GM18867 (cell line): ENCODE data around the gene GALK1.
"Not testable (repeated sequence)": the region's sequence is repeated elsewhere in the genome, so short reads cannot be mapped to it uniquely, and the experiment has no call there.

Experiments used
- ATAC-seq: cut with Tn5 transposase; IDR thresholded peaks from one replicate; pipeline ENCODE4 v1.9.1; 2021; ENCODE audit warnings: mild to moderate bottlenecking, moderate library complexity; ENCODE audit not compliant: unreplicated experiment

GALK1 gene

GRCh38 chr17:75767881-75768280 is 2.9 kb upstream of the GALK1 start:
- no peak for ATAC-seq

GRCh38 chr17:75765981-75766380 is 989 bp upstream of the GALK1 start:
- ATAC-seq, result no peak

- ATAC-seq, result no peak
Measured at GRCh38 chr17:75764417-75764710, 628 bp downstream of the GALK1 start.

- ATAC-seq, result no peak
Measured at GRCh38 chr17:75763613-75764416, 1.2 kb downstream of the GALK1 start.

DNA sequence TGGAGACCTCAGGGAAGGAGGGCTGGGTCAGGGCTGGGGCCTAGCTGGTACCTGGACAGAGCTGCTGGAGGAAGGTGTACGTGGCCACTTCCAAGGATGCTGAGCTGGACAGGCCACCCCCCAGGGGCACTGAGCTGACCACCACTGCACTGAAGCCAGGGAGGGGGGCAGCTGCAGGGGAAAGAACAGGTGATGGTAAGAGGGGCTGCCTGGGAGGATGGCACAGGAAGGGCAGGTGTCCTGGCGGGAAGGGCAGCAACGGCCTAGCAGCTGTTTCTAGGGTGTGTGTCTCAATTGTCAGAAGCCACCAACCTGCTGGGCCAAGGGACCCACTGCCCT is 1.8 kb downstream of the GALK1 start:
- no peak for ATAC-seq

- ATAC-seq, result no peak
Measured at GRCh38 chr17:75762513-75763268, 2.3 kb downstream of the GALK1 start.

DNA sequence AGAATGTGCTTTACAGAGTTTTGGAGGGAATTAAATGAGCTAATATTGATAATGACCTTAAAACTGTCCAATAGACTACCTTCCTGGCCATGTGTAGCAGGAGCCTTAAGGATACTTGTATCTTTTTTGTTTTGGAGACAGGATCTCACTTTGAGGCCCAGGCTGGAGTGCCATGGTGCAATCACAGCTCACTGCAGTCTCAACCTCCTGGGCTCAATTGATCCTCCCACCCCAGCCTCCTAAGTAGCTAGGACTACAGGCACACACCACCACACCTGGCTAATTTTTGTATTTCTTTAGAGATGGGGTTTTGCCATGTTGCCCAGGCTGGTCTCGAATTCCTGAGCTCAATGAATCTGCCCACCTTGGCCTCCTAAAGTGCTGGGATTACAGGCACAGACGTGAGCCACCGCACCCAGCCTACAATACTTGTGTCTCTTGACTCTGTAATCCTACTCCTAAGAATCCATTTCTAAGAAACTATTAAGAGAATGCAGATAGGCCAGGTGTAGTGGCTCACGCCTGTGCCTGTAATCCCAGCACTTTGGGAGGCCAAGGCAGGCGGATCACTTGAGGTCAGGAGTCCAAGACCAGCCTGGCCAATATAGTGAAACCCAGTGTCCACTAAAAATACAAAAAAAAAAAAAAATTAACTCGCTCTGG is 4.9 kb downstream of the GALK1 start:
- ATAC-seq, result not testable (repeated sequence)

GRCh38 chr17:75759457-75759856 is 5.5 kb downstream of the GALK1 start:
- ATAC-seq, result no peak

- no peak for ATAC-seq
Measured at GRCh38 chr17:75758131-75758905, 6.7 kb downstream of the GALK1 start.

DNA sequence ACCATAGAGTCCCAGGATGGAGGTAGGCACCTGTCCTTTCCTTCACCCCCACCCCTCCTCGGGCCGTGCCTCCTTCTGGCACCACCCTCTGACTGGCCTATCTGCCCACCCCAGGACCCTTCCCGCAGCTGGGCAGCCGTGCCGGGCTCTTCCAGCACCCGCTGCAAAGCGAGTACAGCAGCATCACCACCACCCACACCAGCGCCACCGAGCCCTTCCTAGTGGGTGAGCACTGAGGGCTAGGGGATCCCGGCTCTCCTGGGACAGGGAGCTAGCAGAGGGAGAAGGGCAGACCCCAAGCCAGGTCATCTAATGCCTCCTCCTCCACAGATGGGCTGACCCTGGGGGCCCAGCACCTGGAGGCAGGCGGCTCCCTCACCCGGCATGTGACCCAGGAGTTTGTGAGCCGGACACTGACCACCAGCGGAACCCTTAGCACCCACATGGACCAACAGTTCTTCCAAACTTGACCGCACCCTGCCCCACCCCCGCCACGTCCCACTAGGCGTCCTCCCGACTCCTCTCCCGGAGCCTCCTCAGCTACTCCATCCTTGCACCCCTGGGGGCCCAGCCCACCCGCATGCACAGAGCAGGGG is 7.8 kb downstream of the GALK1 start:
- ATAC-seq, result no peak

DNA sequence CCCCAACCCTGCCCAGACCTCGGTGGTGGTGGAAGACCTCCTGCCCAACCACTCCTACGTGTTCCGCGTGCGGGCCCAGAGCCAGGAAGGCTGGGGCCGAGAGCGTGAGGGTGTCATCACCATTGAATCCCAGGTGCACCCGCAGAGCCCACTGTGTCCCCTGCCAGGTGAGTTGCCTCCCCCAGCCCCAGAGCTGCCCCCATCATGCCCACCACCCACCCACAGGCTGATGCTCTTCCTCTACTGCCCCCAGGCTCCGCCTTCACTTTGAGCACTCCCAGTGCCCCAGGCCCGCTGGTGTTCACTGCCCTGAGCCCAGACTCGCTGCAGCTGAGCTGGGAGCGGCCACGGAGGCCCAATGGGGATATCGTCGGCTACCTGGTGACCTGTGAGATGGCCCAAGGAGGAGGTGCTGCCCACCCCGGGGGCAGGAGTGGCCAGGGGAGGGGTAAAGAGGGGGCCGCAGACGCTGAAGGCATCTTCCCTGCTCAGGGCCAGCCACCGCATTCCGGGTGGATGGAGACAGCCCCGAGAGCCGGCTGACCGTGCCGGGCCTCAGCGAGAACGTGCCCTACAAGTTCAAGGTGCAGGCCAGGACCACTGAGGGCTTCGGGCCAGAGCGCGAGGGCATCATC is 8.4 kb downstream of the GALK1 start:
- no peak for ATAC-seq

- no peak for ATAC-seq
Measured at GRCh38 chr17:75755990-75756389, 9.0 kb downstream of the GALK1 start.

DNA sequence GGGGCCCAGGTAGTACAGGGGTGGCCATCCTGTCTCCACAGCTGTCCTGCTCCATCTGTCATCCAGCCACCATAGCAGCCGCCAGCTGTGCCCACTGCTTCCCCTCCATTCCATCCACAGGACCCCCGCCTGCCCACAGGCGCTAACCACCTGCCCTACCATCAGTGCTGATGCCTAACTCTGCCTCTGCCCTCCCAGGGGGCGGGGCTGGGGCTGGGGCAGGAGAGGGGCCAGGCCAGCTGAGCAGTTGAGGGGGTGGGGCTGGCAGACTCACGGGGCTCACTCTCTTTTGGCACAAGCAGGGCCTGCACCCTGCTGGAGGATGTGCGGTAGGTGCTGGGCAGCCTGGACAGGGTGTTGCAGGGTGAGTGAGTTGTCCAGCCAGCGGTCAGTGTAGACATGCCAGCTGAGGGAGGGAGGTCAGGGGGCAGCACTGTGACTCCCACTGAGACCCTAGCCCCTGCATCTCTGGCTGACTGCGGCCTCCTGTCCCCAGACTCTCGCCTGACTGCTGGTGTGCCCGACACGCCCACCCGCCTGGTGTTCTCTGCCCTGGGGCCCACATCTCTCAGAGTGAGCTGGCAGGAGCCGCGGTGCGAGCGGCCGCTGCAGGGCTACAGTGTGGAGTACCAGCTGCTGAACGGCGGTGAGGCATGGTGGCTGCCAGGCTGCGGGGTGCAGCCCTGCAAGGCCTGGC is 9.6 kb downstream of the GALK1 start:
- no peak for ATAC-seq

DNA sequence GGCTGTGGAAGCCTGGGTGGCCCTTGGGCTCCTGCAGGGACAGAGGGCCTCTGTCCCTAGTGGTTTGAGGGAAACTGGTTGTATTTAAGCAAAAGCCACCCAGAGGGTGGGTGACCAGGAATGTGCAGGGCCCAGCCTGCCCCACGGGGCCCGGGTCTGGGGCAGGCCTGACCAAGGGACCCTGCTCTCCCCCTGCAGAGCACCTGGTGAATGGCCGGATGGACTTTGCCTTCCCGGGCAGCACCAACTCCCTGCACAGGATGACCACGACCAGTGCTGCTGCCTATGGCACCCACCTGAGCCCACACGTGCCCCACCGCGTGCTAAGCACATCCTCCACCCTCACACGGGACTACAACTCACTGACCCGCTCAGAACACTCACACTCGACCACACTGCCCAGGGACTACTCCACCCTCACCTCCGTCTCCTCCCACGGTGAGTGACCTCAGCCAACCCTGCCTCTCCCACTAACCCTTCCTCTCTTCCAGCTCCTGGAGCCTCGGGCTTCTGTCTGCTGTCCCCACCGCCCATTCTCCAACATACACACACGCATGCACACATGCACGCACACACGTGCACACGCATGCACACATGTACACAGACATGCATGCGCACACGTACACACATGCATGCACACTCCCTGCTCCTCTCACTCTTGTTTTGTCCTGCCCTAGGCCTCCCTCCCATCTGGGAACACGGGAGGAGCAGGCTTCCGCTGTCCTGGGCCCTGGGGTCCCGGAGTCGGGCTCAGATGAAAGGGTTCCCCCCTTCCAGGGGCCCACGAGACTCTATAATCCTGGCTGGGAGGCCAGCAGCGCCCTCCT is 10.4 kb downstream of the GALK1 start:
- ATAC-seq, result no peak

DNA sequence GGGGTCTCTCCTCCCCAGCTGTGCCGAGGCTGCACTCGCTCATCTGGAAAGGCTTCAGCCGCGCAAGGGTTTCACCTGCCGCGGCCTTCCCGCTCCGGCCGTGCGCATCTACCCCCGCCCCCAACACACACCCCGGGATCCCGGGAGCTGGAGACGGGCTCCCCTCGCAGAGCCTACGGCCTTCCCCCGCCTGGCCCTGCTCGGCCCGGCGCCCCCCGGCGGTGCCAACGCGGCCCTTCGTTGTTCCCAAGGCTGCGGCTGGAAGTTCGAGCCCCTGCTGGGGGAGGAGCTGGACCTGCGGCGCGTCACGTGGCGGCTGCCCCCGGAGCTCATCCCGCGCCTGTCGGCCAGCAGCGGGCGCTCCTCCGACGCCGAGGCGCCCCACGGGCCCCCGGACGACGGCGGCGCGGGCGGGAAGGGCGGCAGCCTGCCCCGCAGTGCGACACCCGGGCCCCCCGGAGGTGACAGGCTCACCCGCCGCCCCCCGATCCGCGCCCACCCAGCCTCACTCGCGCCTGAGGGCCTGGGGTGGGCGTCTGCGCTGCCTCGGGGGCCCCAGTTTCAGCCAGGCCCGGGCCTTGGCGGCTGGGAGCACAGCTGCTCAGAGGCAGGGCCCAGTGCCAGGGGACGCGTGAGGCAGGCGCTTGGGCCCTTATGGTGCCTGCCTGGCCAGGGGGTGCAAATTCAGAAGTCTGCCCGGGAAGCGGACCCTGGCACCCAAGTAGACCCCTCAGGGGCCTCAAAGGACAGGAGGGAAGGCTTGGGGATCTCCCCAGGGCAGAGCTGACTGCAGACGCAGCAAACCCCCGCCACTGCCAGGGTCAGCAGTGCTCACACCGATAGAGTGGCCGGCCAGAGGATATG is 11.2 kb downstream of the GALK1 start:
- peak; percentile 66 for ATAC-seq

GRCh38 chr17:75752802-75753513 is 12.0 kb downstream of the GALK1 start:
- no peak for ATAC-seq

- ATAC-seq, result no peak
Measured at GRCh38 chr17:75752405-75752709, 12.6 kb downstream of the GALK1 start.
